Measurements from ENCODE around the gene FAF1.

DNA sequence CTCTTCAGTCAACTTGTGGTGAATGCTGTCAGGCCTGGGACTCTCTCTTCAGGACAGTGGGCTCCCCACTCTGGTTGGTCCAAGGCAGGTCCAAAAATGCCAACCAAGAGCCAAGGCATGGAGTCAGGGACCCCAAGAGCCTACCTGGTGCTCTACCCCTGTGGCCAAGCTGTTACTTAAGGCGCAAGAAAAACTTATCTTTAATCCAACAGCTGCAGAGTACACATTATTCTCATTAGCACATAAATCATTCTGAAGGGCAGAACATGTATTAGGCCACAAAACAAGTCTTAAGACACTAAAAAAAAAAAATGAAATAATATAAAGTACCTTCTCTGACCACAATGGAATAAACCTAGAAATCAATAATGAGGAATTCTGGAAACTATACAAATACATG, 65.7 kb downstream of the FAF1 start:
- TF ChIP-seq, protein P1, sequence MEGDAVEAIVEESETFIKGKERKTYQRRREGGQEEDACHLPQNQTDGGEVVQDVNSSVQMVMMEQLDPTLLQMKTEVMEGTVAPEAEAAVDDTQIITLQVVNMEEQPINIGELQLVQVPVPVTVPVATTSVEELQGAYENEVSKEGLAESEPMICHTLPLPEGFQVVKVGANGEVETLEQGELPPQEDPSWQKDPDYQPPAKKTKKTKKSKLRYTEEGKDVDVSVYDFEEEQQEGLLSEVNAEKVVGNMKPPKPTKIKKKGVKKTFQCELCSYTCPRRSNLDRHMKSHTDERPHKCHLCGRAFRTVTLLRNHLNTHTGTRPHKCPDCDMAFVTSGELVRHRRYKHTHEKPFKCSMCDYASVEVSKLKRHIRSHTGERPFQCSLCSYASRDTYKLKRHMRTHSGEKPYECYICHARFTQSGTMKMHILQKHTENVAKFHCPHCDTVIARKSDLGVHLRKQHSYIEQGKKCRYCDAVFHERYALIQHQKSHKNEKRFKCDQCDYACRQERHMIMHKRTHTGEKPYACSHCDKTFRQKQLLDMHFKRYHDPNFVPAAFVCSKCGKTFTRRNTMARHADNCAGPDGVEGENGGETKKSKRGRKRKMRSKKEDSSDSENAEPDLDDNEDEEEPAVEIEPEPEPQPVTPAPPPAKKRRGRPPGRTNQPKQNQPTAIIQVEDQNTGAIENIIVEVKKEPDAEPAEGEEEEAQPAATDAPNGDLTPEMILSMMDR (IDR thresholded peaks at IDR 0.05; ENCODE audit: extremely low read depth in 1 of 2, insufficient read depth in 1 of 2, low read depth in 1 of 2, low read length in 2 of 2): no peak
- TF ChIP-seq POLR2A (IDR thresholded peaks at IDR 0.05; ENCODE audit: low read depth, low read length) (no peak), JUN (IDR thresholded peaks at IDR 0.05; ENCODE audit: borderline replicate concordance, insufficient read depth, insufficient read length, low read depth) (no peak), POLR2AphosphoS5 (IDR thresholded peaks at IDR 0.05; ENCODE audit: insufficient read depth, low read depth, low read length) (no peak), FOS (IDR thresholded peaks at IDR 0.05; ENCODE audit: borderline replicate concordance, insufficient read depth, low read length) (no peak), GATA2 (IDR thresholded peaks at IDR 0.05; ENCODE audit: insufficient read depth, insufficient read length, low read depth, low read length) (no peak)
- TF ChIP-seq, protein P2, sequence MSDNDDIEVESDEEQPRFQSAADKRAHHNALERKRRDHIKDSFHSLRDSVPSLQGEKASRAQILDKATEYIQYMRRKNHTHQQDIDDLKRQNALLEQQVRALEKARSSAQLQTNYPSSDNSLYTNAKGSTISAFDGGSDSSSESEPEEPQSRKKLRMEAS (IDR thresholded peaks at IDR 0.05; ENCODE audit: insufficient read depth, insufficient read length): no peak
